GM23338 (cell line): ENCODE measurements around the gene CA6. TPM values are rescaled to one million over a fixed set of nuclear protein-coding genes. Genes with fewer than 3 reads are reported as not detected.

ENCODE experiments used
- ATAC-seq: fragments of 200-7000 bp; cut with Tn5 transposase; 3 replicates; pipeline ENCODE4 v1.9.1; 2020
- DNase-seq: peaks from one replicate; pipeline ENCODE4 v3.0.0-alpha.2; 2015; ENCODE audit warnings: low spot score
- H2AFZ ChIP-seq: fragments of 200-600 bp; sonication (generic); 2 replicates; pipeline ENCODE4 v1.8.0; 2016; ENCODE audit warnings: antibody characterized with exemption, mild to moderate bottlenecking, moderate library complexity
- H3F3A ChIP-seq: fragments of 200-600 bp; sonication (generic); replicated peaks from 2 replicates; pipeline ENCODE4 v1.8.0; 2017; ENCODE audit warnings: antibody characterized with exemption, mixed run types, low read depth
- H3K27ac ChIP-seq: fragments of 200-600 bp; sonication (generic); 2 replicates; pipeline ENCODE4 v1.6.1; 2016; ENCODE audit warnings: low read depth
- H3K27me3 ChIP-seq: fragments of 200-600 bp; sonication (generic); 2 replicates; pipeline ENCODE4 v1.8.0; 2016; ENCODE audit warnings: mild to moderate bottlenecking, mixed run types, moderate library complexity; ENCODE audit not compliant: insufficient read depth
- H3K36me3 ChIP-seq: fragments of 200-600 bp; sonication (generic); 2 replicates; pipeline ENCODE4 v1.8.0; 2016; ENCODE audit warnings: mild to moderate bottlenecking; ENCODE audit not compliant: insufficient read depth
- H3K4me1 ChIP-seq: fragments of 200-600 bp; sonication (generic); 2 replicates; pipeline ENCODE4 v1.8.0; 2016; ENCODE audit warnings: mild to moderate bottlenecking, moderate library complexity; ENCODE audit not compliant: insufficient read depth
- H3K4me2 ChIP-seq: fragments of 200-600 bp; sonication (generic); 2 replicates; pipeline ENCODE4 v1.7.1; 2017; ENCODE audit warnings: mixed run types
- H3K4me3 ChIP-seq: fragments of 200-600 bp; sonication (generic); 2 replicates; pipeline ENCODE4 v1.6.1; 2016; ENCODE audit warnings: mixed run types
- H3K79me2 ChIP-seq: fragments of 200-600 bp; sonication (generic); replicated peaks from 2 replicates; pipeline ENCODE4 v1.8.0; 2017; ENCODE audit warnings: mild to moderate bottlenecking; ENCODE audit not compliant: insufficient read depth
- H3K9me2 ChIP-seq: fragments of 200-600 bp; sonication (generic); 2 replicates; pipeline ENCODE4 v1.8.0; 2017; ENCODE audit not compliant: insufficient read depth
- H4K20me1 ChIP-seq: fragments of 200-600 bp; sonication (generic); replicated peaks from 2 replicates; pipeline ENCODE4 v1.8.0; 2017; ENCODE audit warnings: mild to moderate bottlenecking; ENCODE audit not compliant: insufficient read depth
- H3K27ac Mint-ChIP-seq: 2 replicates; pipeline ENCODE4 v1.8.0; 2020; ENCODE audit warnings: inconsistent platforms, mild to moderate bottlenecking, moderate library complexity, mixed read lengths
- H3K27me3 Mint-ChIP-seq: 3 replicates; pipeline ENCODE4 v1.8.0; 2022; ENCODE audit warnings: low read depth, mild to moderate bottlenecking, moderate library complexity, mixed read lengths, inconsistent platforms; ENCODE audit not compliant: insufficient read depth, poor library complexity
- H3K36me3 Mint-ChIP-seq: 3 replicates; pipeline ENCODE4 v1.8.0; 2021; ENCODE audit warnings: low read depth, mild to moderate bottlenecking, inconsistent platforms, moderate library complexity, mixed read lengths
- H3K4me1 Mint-ChIP-seq: 3 replicates; pipeline ENCODE4 v1.8.0; 2020; ENCODE audit warnings: mild to moderate bottlenecking, inconsistent platforms, mixed read lengths
- H3K4me3 Mint-ChIP-seq: 3 replicates; pipeline ENCODE4 v1.8.0; 2021; ENCODE audit warnings: moderate library complexity, mild to moderate bottlenecking, inconsistent platforms, mixed read lengths
- H3K9me3 Mint-ChIP-seq: 3 replicates; pipeline ENCODE4 v1.8.0; 2020; ENCODE audit warnings: moderate library complexity, mild to moderate bottlenecking, inconsistent platforms, mixed read lengths
- CREB1 ChIP-seq: fragments of 250-450 bp; sonication (Bioruptor Pico); IDR thresholded peaks from 2 replicates; pipeline ENCODE4 v1.5.0; 2020; ENCODE audit warnings: low read depth, mild to moderate bottlenecking, moderate library complexity
- EZH2 ChIP-seq: fragments of 200-600 bp; sonication (generic); IDR thresholded peaks from one replicate; pipeline ENCODE4 v1.8.0; 2017; ENCODE audit warnings: antibody characterized with exemption, mild to moderate bottlenecking, low read depth; ENCODE audit not compliant: unreplicated experiment
- POLR2AphosphoS5 ChIP-seq: IDR thresholded peaks from 2 replicates; pipeline ENCODE4 v1.6.1; 2016; ENCODE audit warnings: antibody characterized with exemption, low read depth
- STAT1 ChIP-seq: IDR thresholded peaks from one replicate; pipeline ENCODE4 v1.6.1; 2016; ENCODE audit warnings: antibody characterized with exemption; ENCODE audit not compliant: unreplicated experiment
- ZNF114 ChIP-seq: fragments of 250-450 bp; sonication (Bioruptor Pico); IDR thresholded peaks from 2 replicates; pipeline ENCODE4 v1.5.0; 2020; ENCODE audit warnings: mild to moderate bottlenecking, moderate library complexity
- polyA plus RNA-seq: library from polyadenylated mRNA; unstranded; fragments of >200 nt; fragmentation: Nextera tagmentation; extraction: Ambion mirVana; gene quantifications from 2 replicates; pipeline ENCODE4 v1.2.1, GENCODE V29; 2016
- total RNA-seq: library from RNA; depleted of rRNA; stranded (reverse); fragments of >200 nt; shearing (Covaris generic); gene quantifications from 2 replicates; pipeline ENCODE4 v1.2.3, GENCODE V29; 2014
- TF ChIP-seq, protein P1 (sequence below): IDR thresholded peaks from one replicate; pipeline ENCODE4 v1.6.1; 2018; ENCODE audit warnings: antibody characterized with exemption; ENCODE audit not compliant: unreplicated experiment
- TF ChIP-seq, protein P2 (sequence below): fragments of 250-450 bp; sonication (Bioruptor Pico); IDR thresholded peaks from 2 replicates; pipeline ENCODE4 v1.5.0; 2020; ENCODE audit warnings: mild to moderate bottlenecking, moderate library complexity

Gene CA6
- total and polyA plus RNA-seq, 2 experiments from 2014 or later, result not detected

DNA sequence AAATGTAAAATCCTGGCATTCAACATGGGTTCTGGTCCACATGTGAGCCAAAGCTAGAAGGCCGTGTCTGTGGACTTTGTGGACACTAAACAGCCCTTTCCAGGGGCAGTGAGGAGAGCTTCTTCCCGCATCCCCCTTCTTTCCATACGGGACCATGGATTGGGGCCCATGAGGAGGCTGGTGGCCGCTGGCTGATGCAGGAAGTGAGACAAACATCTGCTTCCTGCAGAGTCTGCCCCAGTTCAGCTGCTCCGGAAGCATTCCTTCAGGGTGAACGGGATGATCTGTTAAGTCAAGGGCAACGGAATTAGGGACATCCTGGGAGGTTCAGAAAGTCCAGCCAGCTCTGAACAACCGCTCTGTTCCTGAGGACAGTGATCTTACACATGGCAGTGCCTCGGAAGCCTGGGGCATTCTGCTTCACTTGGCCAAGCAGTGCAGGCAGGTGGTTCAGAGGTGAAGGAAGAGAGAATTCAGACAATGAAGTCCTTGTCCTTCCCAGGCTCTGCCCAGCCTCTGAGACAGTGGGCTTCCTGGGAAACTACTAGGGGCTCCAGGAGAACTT is 1.5 kb downstream of the CA6 start:
- peaks cover 32% of the 10 kb centered on the region for H3K4me1 ChIP-seq
- H3K9me2 ChIP-seq, result no peaks in the 10 kb centered on the region
- H3K4me3 ChIP-seq, result no peak overlapping the region
- TF ChIP-seq POLR2AphosphoS5, result no peak
- TF ChIP-seq EZH2, result no peak
- TF ChIP-seq STAT1, result no peak
- TF ChIP-seq ZNF114 (CRISPR knock-in tag), result no peak
- TF ChIP-seq CREB1 (CRISPR knock-in tag), result no peak
- TF ChIP-seq, protein P1, sequence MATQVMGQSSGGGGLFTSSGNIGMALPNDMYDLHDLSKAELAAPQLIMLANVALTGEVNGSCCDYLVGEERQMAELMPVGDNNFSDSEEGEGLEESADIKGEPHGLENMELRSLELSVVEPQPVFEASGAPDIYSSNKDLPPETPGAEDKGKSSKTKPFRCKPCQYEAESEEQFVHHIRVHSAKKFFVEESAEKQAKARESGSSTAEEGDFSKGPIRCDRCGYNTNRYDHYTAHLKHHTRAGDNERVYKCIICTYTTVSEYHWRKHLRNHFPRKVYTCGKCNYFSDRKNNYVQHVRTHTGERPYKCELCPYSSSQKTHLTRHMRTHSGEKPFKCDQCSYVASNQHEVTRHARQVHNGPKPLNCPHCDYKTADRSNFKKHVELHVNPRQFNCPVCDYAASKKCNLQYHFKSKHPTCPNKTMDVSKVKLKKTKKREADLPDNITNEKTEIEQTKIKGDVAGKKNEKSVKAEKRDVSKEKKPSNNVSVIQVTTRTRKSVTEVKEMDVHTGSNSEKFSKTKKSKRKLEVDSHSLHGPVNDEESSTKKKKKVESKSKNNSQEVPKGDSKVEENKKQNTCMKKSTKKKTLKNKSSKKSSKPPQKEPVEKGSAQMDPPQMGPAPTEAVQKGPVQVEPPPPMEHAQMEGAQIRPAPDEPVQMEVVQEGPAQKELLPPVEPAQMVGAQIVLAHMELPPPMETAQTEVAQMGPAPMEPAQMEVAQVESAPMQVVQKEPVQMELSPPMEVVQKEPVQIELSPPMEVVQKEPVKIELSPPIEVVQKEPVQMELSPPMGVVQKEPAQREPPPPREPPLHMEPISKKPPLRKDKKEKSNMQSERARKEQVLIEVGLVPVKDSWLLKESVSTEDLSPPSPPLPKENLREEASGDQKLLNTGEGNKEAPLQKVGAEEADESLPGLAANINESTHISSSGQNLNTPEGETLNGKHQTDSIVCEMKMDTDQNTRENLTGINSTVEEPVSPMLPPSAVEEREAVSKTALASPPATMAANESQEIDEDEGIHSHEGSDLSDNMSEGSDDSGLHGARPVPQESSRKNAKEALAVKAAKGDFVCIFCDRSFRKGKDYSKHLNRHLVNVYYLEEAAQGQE, result no peak
- TF ChIP-seq, protein P2, sequence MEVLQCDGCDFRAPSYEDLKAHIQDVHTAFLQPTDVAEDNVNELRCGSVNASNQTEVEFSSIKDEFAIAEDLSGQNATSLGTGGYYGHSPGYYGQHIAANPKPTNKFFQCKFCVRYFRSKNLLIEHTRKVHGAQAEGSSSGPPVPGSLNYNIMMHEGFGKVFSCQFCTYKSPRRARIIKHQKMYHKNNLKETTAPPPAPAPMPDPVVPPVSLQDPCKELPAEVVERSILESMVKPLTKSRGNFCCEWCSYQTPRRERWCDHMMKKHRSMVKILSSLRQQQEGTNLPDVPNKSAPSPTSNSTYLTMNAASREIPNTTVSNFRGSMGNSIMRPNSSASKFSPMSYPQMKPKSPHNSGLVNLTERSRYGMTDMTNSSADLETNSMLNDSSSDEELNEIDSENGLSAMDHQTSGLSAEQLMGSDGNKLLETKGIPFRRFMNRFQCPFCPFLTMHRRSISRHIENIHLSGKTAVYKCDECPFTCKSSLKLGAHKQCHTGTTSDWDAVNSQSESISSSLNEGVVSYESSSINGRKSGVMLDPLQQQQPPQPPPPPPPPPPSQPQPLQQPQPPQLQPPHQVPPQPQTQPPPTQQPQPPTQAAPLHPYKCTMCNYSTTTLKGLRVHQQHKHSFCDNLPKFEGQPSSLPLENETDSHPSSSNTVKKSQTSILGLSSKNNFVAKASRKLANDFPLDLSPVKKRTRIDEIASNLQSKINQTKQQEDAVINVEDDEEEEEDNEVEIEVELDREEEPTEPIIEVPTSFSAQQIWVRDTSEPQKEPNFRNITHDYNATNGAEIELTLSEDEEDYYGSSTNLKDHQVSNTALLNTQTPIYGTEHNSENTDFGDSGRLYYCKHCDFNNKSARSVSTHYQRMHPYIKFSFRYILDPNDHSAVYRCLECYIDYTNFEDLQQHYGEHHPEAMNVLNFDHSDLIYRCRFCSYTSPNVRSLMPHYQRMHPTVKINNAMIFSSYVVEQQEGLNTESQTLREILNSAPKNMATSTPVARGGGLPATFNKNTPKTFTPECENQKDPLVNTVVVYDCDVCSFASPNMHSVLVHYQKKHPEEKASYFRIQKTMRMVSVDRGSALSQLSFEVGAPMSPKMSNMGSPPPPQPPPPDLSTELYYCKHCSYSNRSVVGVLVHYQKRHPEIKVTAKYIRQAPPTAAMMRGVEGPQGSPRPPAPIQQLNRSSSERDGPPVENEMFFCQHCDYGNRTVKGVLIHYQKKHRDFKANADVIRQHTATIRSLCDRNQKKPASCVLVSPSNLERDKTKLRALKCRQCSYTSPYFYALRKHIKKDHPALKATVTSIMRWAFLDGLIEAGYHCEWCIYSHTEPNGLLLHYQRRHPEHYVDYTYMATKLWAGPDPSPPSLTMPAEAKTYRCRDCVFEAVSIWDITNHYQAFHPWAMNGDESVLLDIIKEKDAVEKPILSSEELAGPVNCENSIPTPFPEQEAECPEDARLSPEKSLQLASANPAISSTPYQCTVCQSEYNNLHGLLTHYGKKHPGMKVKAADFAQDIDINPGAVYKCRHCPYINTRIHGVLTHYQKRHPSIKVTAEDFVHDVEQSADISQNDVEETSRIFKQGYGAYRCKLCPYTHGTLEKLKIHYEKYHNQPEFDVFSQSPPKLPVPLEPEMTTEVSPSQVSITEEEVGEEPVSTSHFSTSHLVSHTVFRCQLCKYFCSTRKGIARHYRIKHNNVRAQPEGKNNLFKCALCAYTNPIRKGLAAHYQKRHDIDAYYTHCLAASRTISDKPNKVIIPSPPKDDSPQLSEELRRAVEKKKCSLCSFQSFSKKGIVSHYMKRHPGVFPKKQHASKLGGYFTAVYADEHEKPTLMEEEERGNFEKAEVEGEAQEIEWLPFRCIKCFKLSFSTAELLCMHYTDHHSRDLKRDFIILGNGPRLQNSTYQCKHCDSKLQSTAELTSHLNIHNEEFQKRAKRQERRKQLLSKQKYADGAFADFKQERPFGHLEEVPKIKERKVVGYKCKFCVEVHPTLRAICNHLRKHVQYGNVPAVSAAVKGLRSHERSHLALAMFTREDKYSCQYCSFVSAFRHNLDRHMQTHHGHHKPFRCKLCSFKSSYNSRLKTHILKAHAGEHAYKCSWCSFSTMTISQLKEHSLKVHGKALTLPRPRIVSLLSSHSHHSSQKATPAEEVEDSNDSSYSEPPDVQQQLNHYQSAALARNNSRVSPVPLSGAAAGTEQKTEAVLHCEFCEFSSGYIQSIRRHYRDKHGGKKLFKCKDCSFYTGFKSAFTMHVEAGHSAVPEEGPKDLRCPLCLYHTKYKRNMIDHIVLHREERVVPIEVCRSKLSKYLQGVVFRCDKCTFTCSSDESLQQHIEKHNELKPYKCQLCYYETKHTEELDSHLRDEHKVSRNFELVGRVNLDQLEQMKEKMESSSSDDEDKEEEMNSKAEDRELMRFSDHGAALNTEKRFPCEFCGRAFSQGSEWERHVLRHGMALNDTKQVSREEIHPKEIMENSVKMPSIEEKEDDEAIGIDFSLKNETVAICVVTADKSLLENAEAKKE (CRISPR knock-in tag), result no peak
- H3K9me3 Mint-ChIP-seq, result no peaks in the 10 kb centered on the region
- H3K27ac ChIP-seq, result no peak overlapping the region
- H3K27me3 ChIP-seq, result no peaks in the 10 kb centered on the region
- H2AFZ ChIP-seq, result peak overlapping the region; percentile 23; the same call in 1 of the 2 replicates
- DNase-seq (no peak), ATAC-seq (no peak)
- no peaks in the 10 kb centered on the region for H3K36me3 Mint-ChIP-seq
- no peaks in the 10 kb centered on the region; the same call in 1 of the 2 replicates for H3K36me3 ChIP-seq
- no peaks in the 10 kb centered on the region for H4K20me1 ChIP-seq
- peaks cover 12% of the 10 kb centered on the region for H3K27me3 Mint-ChIP-seq
- no peaks in the 10 kb centered on the region for H3K79me2 ChIP-seq
- peaks cover 29% of the 10 kb centered on the region for H3K4me1 Mint-ChIP-seq
- H3K27ac Mint-ChIP-seq, result no peak overlapping the region
- H3K4me2 ChIP-seq, result no peak overlapping the region
- no peak overlapping the region; the same call in 2 of the 3 replicates for H3K4me3 Mint-ChIP-seq
- H3F3A ChIP-seq, result 0 out of 2 replicates have a peak, but pooled peaks cover 9% of the 10 kb centered on the region
